ENCODE data around the gene NYNRIN.

GRCh38 chr14:24387009-24387345 lies 11.8 kb upstream of the NYNRIN start:
- TF ChIP-seq ARNTL (CRISPR knock-in tag; IDR thresholded peaks at IDR 0.05; ENCODE audit: borderline replicate concordance, low read depth) (no peak), ZFP30 (CRISPR knock-in tag; IDR thresholded peaks at IDR 0.05) (no peak), ZNF8 (CRISPR knock-in tag; IDR thresholded peaks at IDR 0.05) (no peak), ESRRG (CRISPR knock-in tag; IDR thresholded peaks at IDR 0.05) (no peak), GLIS3 (CRISPR knock-in tag; IDR thresholded peaks at IDR 0.05) (no peak), ZFP3 (CRISPR knock-in tag; IDR thresholded peaks at IDR 0.05) (no peak), CSDC2 (CRISPR knock-in tag; IDR thresholded peaks at IDR 0.05) (no peak), PATZ1 (CRISPR knock-in tag; IDR thresholded peaks at IDR 0.05; ENCODE audit: borderline replicate concordance) (no peak), RARB (CRISPR knock-in tag; IDR thresholded peaks at IDR 0.05) (no peak), CREB5 (CRISPR knock-in tag; IDR thresholded peaks at IDR 0.05; ENCODE audit: low read depth) (no peak), CSRNP3 (CRISPR knock-in tag; IDR thresholded peaks at IDR 0.05) (no peak), TSHZ2 (CRISPR knock-in tag; IDR thresholded peaks at IDR 0.05) (no peak)
